HG02623 (cell line): ENCODE results near the gene OR7E24.
"Not testable (repeated sequence)": the region's sequence is repeated elsewhere in the genome, so short reads cannot be mapped to it uniquely, and the experiment has no call there.

ENCODE experiments used
- ATAC-seq: cut with Tn5 transposase; IDR thresholded peaks from one replicate; pipeline ENCODE4 v1.9.1; 2021; ENCODE audit warnings: moderate library complexity; ENCODE audit not compliant: unreplicated experiment

The OR7E24 gene

DNA sequence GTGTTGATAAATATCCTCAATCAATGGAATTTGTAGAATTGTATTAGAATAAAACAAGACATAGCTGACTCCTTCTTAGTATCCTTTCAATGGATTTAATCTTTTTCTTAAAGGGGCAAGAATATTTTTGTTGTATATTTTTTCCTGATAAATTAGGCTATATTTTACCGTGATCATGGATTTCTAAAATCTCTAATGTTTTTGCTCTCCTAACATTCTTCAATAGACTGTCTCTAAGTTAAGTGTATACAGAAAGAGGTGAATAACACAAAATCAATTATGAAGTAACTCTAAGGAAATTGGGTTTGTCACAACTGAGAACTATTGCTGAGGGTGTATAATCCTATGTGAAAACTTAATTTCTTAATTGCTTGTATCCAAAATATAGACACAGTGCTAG is at the start of gene OR7E24:
Gene OR7E24, plus strand, starts transcription at position 301 of the 400 bp plus-strand sequence. CDS start 114 bp downstream, outside the sequence.
- no peak for ATAC-seq

DNA sequence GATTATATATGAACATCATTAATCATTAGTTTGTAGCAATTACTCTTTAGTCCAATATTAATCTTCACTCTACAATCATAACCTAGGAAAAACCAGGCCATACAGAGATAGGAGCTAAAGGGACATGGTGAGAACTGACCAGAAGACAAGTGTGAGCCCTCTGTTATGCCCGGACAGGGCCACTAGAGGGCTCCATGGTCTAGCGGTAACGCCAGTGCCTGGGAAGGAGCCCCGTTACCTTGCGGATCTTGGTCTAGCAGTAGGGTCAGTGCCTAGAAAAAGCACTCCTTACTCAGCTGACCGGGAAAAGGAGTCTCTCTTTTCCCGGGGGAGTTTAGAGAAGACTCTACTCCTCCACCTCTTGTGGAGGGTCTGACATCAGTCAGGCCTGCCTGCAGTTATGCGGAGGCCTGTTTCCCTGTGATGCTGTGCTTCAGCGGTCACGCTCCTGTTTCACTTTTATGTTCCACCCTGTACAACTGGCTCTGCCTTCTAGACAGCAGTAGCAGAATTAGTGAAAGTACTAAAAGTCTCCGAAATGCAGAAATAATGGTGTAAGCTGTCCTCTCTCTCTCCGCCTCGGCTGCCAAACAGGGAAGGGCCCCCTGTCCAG is 45.1 kb upstream of the OR7E24 start:
- no peak for ATAC-seq

DNA sequence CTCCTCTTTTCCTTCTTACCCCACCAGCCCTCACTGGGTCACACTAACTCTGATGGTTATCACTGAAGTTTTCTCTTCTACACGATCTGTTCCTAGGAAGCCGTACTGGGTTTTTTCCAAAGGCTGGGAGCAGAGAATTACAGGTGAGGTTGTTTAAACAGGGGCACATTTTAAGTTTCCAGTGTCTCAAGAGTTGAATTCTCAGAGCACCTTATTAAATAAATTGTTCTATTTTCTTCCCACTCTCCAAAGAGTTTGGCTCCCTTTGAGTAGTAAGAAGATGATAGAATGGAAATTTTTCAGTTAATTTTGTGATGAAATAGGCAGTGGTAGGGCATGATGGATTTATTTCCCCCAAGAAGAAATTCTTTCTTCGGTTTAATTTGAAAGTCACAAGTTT is 31.2 kb upstream of the OR7E24 start, which contains the start of gene OR7D4:
Gene OR7D4, minus strand, starts transcription at position 101 of the 400 bp plus-strand sequence. CDS start 4,752 bp downstream, outside the sequence.
- ATAC-seq, result no peak

DNA sequence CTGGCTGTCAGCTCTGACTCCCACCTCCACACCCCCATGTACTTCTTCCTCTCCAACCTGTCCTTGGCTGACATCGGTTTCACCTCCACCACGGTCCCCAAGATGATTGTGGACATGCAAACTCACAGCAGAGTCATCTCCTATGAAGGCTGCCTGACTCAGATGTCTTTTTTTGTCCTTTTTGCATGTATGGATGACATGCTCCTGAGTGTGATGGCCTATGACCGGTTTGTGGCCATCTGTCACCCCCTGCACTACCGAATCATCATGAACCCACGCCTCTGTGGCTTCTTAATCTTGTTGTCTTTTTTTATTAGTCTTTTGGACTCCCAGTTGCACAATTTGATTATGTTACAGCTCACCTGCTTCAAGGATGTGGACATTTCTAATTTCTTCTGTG is 506 bp downstream of the OR7E24 start:
- no peak for ATAC-seq

DNA sequence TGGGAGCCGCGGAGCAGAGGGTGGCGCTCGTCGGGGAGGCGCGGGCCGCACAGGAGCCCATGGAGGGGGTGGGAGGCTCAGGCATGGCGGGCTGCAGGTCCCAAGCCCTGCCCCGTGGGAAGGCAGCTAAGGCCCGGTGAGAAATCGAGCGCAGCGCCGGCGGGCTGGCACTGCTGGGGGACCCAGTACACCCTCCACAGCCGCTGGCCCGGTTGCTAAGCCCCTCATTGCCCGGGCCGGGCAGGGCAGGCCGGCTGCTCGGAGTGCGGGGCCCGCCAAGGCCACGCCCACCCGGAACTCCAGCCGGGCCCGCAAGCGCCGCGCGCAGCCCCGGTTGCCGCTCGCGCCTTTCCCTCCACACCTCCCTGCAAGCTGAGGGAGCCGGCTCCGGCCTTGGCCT is 32.8 kb downstream of the OR7E24 start:
- ATAC-seq, result not testable (repeated sequence)

DNA sequence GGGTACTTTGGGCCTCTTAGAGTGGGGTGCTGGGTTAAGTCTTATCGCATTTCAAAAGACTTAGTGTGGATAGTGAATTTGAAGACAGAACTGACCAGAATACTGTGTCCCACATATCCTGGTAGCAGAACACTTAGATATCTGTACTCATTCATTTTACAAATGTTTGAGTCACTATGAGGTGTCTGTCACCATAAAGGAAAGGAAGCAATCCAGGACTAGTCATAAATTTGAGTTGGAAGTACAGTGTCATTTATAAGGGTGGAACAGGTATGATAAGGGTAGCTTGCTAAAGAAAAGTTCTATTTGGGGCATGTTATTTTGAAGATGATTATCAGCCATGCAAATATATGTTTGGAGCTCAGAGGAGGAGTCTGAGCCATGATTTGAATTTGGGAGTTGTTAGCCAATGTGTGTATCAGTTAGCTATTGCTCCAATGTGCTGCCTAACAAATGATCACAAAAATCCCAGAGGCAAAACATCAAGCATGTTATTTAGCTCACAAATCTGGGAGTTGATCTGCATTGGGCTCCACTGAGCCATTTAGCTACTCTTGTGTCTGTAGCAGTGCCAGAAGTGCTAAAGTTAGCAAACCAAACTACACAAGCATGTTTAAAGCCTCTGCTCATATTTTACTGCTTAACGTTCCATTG is 38.6 kb downstream of the OR7E24 start:
- ATAC-seq, result no peak

DNA sequence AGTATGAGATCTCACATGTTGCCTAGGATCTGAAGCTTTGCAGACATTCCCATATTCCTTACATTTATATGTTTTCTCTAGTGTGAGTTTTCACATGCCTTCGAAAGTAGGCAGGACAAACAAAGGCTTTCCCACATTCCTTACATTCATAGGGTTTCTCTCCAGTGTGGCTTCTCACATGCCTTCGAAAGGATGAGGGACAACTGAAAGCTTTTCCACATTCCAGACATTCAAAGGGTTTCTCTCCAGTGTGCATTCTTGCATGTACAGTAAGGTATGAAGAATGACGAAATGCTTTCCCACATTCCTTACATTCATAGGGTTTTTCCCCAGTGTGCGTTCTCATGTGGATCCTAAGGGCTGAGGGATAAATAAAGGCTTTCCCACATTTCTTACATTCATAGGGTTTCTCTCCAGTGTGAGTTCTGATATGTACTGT is 44.7 kb downstream of the OR7E24 start:
- ATAC-seq, result no peak

DNA sequence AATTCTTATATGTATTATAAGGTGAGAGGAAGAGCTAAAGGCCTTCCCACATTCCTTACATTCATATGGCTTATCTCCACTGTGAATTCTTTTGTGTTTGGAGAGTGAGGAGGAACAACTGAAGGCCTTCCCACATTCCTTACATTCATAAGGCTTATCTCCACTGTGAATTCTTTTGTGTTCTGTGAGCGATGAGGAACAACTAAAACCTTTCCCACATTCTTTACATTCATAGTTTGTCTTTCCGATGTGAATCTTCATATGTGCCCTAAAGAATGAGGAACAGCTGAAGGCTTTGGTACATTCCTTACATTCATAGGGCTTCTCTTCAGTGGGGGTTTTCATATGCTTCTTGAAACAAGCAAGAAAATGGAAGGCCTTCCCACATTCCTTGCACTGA is 45.6 kb downstream of the OR7E24 start:
- no peak for ATAC-seq
